GM12878 (cell line): ENCODE results near the gene ABR. TPM values are rescaled to one million over a fixed set of nuclear protein-coding genes. Genes with fewer than 3 reads are reported as not detected.

Experiments
- ATAC-seq: fragments of 200-7000 bp; cut with Tn5 transposase; 3 replicates; pipeline ENCODE4 v1.9.1; 2020; ENCODE audit warnings: mild to moderate bottlenecking, moderate library complexity
- BruUV-seq: library from RNA; stranded (reverse); fragments of 400-500 nt; replicated peaks from 2 replicates; lab custom pipeline; 2021; lab: Mats Ljungman, UMichigan
- CTCF ChIA-PET: fragments of 300-600 bp; sonication (Branson Sonifier 250); formaldehyde crosslinking; extraction: SDS; loops from one replicate; lab custom pipeline; 2021; ENCODE audit warnings: inconsistent platforms; lab: Yijun Ruan, JAX
- POLR2A ChIA-PET: fragments of 350-600 bp; formaldehyde crosslinking; extraction: SDS; loops from one replicate; lab custom pipeline; 2021; ENCODE audit warnings: inconsistent platforms; lab: Charles Lee
- RAD21 ChIA-PET: fragments of 300-600 bp; sonication (Branson Sonifier 250); formaldehyde crosslinking; loops from one replicate; lab custom pipeline; 2023; ENCODE audit warnings: antibody characterized with exemption; ENCODE audit not compliant: unreplicated experiment; lab: Charles Lee
- SMC1A ChIA-PET: fragments of 300-600 bp; sonication (Branson Sonifier 250); formaldehyde crosslinking; loops from one replicate; lab custom pipeline; 2023; ENCODE audit not compliant: unreplicated experiment, uncharacterized antibody; lab: Charles Lee
- DNase-seq: peaks from one replicate; pipeline ENCODE4 v3.0.0-alpha.2; 2011; ENCODE audit warnings: low read depth, low spot score
- FAIRE-seq: peaks from 3 replicates; lab custom pipeline; 2011; peaks lifted over from hg19 to GRCh38; lab: Jason Lieb, UNC
- H2AFZ ChIP-seq: 2 replicates; pipeline ENCODE4 v1.6.0; 2011; ENCODE audit warnings: low read depth, low read length, control low read depth; ENCODE audit not compliant: control insufficient read depth
- H3K27ac ChIP-seq: 2 replicates; pipeline ENCODE4 v1.5.1; 2011; ENCODE audit warnings: control low read depth; ENCODE audit not compliant: control insufficient read depth, insufficient read depth
- H3K27me3 ChIP-seq, 2 experiments: replicated peaks in 1 of 2; 2 replicates each; pipeline versions ENCODE4 v1.6.0 to v1.6.1; 2011; ENCODE audit warnings: low read length in 1 of 2; ENCODE audit not compliant: control insufficient read depth in 2 of 2, insufficient read depth in 2 of 2
- H3K36me3 ChIP-seq, 2 experiments: 2 replicates each; pipeline ENCODE4 v1.5.1; 2011; ENCODE audit warnings: low read length in 1 of 2; ENCODE audit not compliant: control insufficient read depth in 2 of 2, insufficient read depth in 2 of 2
- H3K4me1 ChIP-seq: 2 replicates; pipeline ENCODE4 v1.6.1; 2011; ENCODE audit warnings: mild to moderate bottlenecking, low read length, moderate library complexity, mixed read lengths; ENCODE audit not compliant: control insufficient read depth, insufficient read depth
- H3K4me2 ChIP-seq: 2 replicates; pipeline ENCODE4 v1.6.0; 2011; ENCODE audit warnings: control low read depth; ENCODE audit not compliant: control insufficient read depth, insufficient read depth
- H3K4me3 ChIP-seq: fragments of 200-600 bp; sonication (generic); 2 replicates; pipeline ENCODE4 v1.5.1; 2016
- H3K79me2 ChIP-seq: 2 replicates; pipeline ENCODE4 v1.6.0; 2011; ENCODE audit warnings: low read length; ENCODE audit not compliant: control insufficient read depth, insufficient read depth
- H3K9ac ChIP-seq: 2 replicates; pipeline ENCODE4 v1.8.0; 2011; ENCODE audit warnings: low read length, control low read depth, mixed read lengths; ENCODE audit not compliant: control insufficient read depth, insufficient read depth
- H3K9me3 ChIP-seq: replicated peaks from 3 replicates; pipeline ENCODE4 v1.5.1; 2011; ENCODE audit warnings: mild to moderate bottlenecking, low read length; ENCODE audit not compliant: control insufficient read depth, insufficient read depth
- H4K20me1 ChIP-seq: 2 replicates; pipeline ENCODE4 v1.6.0; 2011; ENCODE audit not compliant: control insufficient read depth, insufficient read depth
- BACH1 ChIP-seq: fragments of 450-650 bp; IDR thresholded peaks from 2 replicates; pipeline ENCODE4 v1.6.1; 2017; ENCODE audit warnings: mild to moderate bottlenecking, borderline replicate concordance
- E4F1 ChIP-seq: fragments of 450-650 bp; IDR thresholded peaks from 2 replicates; pipeline ENCODE4 v1.6.1; 2018; ENCODE audit warnings: borderline replicate concordance, mild to moderate bottlenecking; ENCODE audit not compliant: partially characterized antibody
- HDGF ChIP-seq: fragments of 450-650 bp; IDR thresholded peaks from 2 replicates; pipeline ENCODE4 v1.6.1; 2016; ENCODE audit warnings: antibody characterized with exemption
- IKZF2 ChIP-seq, 2 experiments: fragments of 450-650 bp; IDR thresholded peaks; 2 replicates each; pipeline ENCODE4 v1.6.1; 2017; ENCODE audit warnings: mild to moderate bottlenecking in 2 of 2, moderate library complexity in 2 of 2
- NFYB ChIP-seq: IDR thresholded peaks from 2 replicates; pipeline ENCODE4 v1.6.1; 2011; ENCODE audit warnings: low read depth, mild to moderate bottlenecking, low read length, improper control_type of control experiment, moderate library complexity; ENCODE audit not compliant: insufficient read depth
- POU2F2 ChIP-seq: IDR thresholded peaks from 3 replicates; pipeline ENCODE4 v1.6.1; 2011; ENCODE audit warnings: low read depth, mild to moderate bottlenecking, low read length, borderline replicate concordance
- STAT1 ChIP-seq: fragments of 450-650 bp; conservative IDR thresholded peaks from 2 replicates; pipeline ENCODE4 v1.6.1; 2014; ENCODE audit warnings: antibody characterized with exemption, mild to moderate bottlenecking
- WGBS: methylation state at CpG from one replicate; pipeline ENCODE4 v1.1.6; 2016; ENCODE audit warnings: low lambda C conversion rate; ENCODE audit not compliant: insufficient replicate concordance, insufficient coverage; ENCODE audit errors: missing lambda C conversion rate; 5-methylcytosine and 5-hydroxymethylcytosine counted together
- in situ Hi-C: fragments of 300-500 bp; cut with MboI; formaldehyde crosslinking; loops from 9 replicates; pipeline ENCODE4 v1.14.3; 2018; ENCODE audit warnings: mixed read lengths
- intact Hi-C: fragments of 100-400 bp; cut with micrococcal nuclease; formaldehyde crosslinking; loops from one replicate; pipeline ENCODE4 v1.14.2; 2022; ENCODE audit not compliant: unreplicated experiment
- polyA plus RNA-seq, 11 experiments: library from polyadenylated mRNA; depleted of rRNA in 4 of 11; unstranded in 6 of 11; stranded (reverse) in 5 of 11; fragments of >200 nt; fragmentation: Nextera tagmentation in 4 of 11; fragmentation: Illumina TruSeq in 1 of 11; extraction: Ambion mirVana in 4 of 11; extraction: Trizol in 1 of 11; gene quantifications; 1 replicate in 1 of 11; 2 replicates in 10 of 11; pipeline versions ENCODE4 v1.2.1 to v1.2.3, GENCODE V29; 2011 to 2016; ENCODE audit warnings: inconsistent platforms in 2 of 11, missing spikeins in 2 of 11, low read depth in 1 of 11
- total RNA-seq, 4 experiments: library from RNA; depleted of rRNA in 3 of 4; stranded (reverse); fragments of >200 nt in 3 of 4; fragmentation: Illumina TruSeq in 1 of 4; extraction: Trizol in 1 of 4; gene quantifications; 2 replicates each; pipeline versions ENCODE4 v1.2.1 to v1.2.3, GENCODE V29; 2013 to 2021
- TF ChIP-seq, protein P1 (sequence below): IDR thresholded peaks from 2 replicates; pipeline ENCODE4 v1.6.1; 2011; ENCODE audit warnings: low read depth, low read length, improper control_type of control experiment, borderline replicate concordance

Gene ABR
- total and polyA plus RNA-seq, 10 of the 15 experiments (the other 5 are each of a cell fraction or from before 2014, with no cell fraction given): 1.4 to 112 (median 30.0) TPM

- DNase-seq (no peak), ATAC-seq (no peak), FAIRE-seq (no peak)
- ChIA-PET SMC1A (no interaction called here), POLR2A (no interaction called here), CTCF (no interaction called here), RAD21 (no interaction called here)
- no peaks in the 10 kb centered on the region for H4K20me1 ChIP-seq
- H3K9ac ChIP-seq: no peak overlapping the region
- no peak overlapping the region for H3K4me2 ChIP-seq
- no peaks in the 10 kb centered on the region for H3K79me2 ChIP-seq
- H3K27me3 ChIP-seq: peaks cover 3 to 11% of the 10 kb centered on the region in 2 experiments; a peak in 2 of 4 replicates
- no peak overlapping the region for H3K4me3 ChIP-seq
- no TSS peak for BruUV-seq
- H3K4me1 ChIP-seq: peaks cover 7% of the 10 kb centered on the region; the same call in 1 of the 2 replicates
- no peaks in the 10 kb centered on the region for H3K9me3 ChIP-seq
- H3K27ac ChIP-seq: no peak overlapping the region
- 59% methylated on average over 6 of the region's 6 CpGs for WGBS
- in situ Hi-C loops: no loop called here
- H3K36me3 ChIP-seq: no peaks in the 10 kb centered on the region
- intact Hi-C loops: no loop called here
- no peak overlapping the region for H2AFZ ChIP-seq
- TF ChIP-seq IKZF2 (IDR thresholded peaks at IDR 0.05) (no peak), POU2F2 (no peak), NFYB (no peak), BACH1 (no peak), E4F1 (no peak), STAT1 (no peak), HDGF (no peak)
- TF ChIP-seq, protein P1, sequence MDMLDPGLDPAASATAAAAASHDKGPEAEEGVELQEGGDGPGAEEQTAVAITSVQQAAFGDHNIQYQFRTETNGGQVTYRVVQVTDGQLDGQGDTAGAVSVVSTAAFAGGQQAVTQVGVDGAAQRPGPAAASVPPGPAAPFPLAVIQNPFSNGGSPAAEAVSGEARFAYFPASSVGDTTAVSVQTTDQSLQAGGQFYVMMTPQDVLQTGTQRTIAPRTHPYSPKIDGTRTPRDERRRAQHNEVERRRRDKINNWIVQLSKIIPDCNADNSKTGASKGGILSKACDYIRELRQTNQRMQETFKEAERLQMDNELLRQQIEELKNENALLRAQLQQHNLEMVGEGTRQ: no peak
Measured at GRCh38 chr17:977166-977565, 202.6 kb downstream of the ABR start.
